ENCODE measurements around the gene ARHGAP5. TPM values are rescaled to one million over a fixed set of nuclear protein-coding genes. Genes with fewer than 3 reads are reported as not detected.
A peak's percentile ranks its signal among the peaks of the same experiment; 100 is the strongest.

ARHGAP5 gene
- total and polyA plus RNA-seq, 9 of the 15 experiments (the other 6 are each of a cell fraction or from before 2014, with no cell fraction given): 3.1 to 21.8 (median 12.1) TPM

- FAIRE-seq (peak; percentile 77), ATAC-seq (no peak)
- CTCF ChIA-PET (ENCODE audit: low intra/inter-chr PET ratio): no interaction called here
- no peak for TF ChIP-seq FOXP1 (CRISPR knock-in tag; IDR thresholded peaks at IDR 0.05)
- TF ChIP-seq HMBOX1 (IDR thresholded peaks at IDR 0.05): peak; percentile 54; the same call in 1 of the 2 replicates
- no peak for TF ChIP-seq SMARCA5 (IDR thresholded peaks at IDR 0.05)
- no peak for TF ChIP-seq MCM3 (IDR thresholded peaks at IDR 0.05)
- peak; percentile 25 for TF ChIP-seq HNRNPLL (IDR thresholded peaks at IDR 0.05; ENCODE audit: low read depth, low read length, poor library complexity, severe bottlenecking)
- TF ChIP-seq POLR2AphosphoS2 (IDR thresholded peaks at IDR 0.05; ENCODE audit: low read length): no peak
- no peak for TF ChIP-seq HMGN3 (IDR thresholded peaks at IDR 0.05; ENCODE audit: borderline replicate concordance, extremely low read depth, insufficient read length, low read depth, low read length)
- peak; percentile 46; the same call in 1 of the 2 replicates for TF ChIP-seq FOSL1 (tag; conservative IDR thresholded peaks at IDR 0.05)
- TF ChIP-seq YBX1 (IDR thresholded peaks at IDR 0.05): no peak
- no peak for TF ChIP-seq ZNF174 (CRISPR knock-in tag; IDR thresholded peaks at IDR 0.05)
- TF ChIP-seq SRSF9 (IDR thresholded peaks at IDR 0.05; ENCODE audit: borderline replicate concordance, low read depth, low read length): no peak
- no peak for TF ChIP-seq FOXK2 (conservative IDR thresholded peaks at IDR 0.05 in 1 of 2, IDR thresholded peaks at IDR 0.05 in 1 of 2; ENCODE audit: low read depth in 2 of 2)
- no peak for TF ChIP-seq ZNF121 (CRISPR knock-in tag; conservative IDR thresholded peaks at IDR 0.05)
- TF ChIP-seq MEIS2 (IDR thresholded peaks at IDR 0.05; ENCODE audit: partially characterized antibody): peak; percentile 52
- TF ChIP-seq HOMEZ (CRISPR knock-in tag; IDR thresholded peaks at IDR 0.05): no peak
- peak; percentile 42 to 56 for TF ChIP-seq NRF1 (conservative IDR thresholded peaks at IDR 0.05 in 1 of 2, IDR thresholded peaks at IDR 0.05 in 1 of 2)
- 0 out of 2 replicates have a peak, but pooled peaks have one; percentile 22 for TF ChIP-seq SMARCA4 (IDR thresholded peaks at IDR 0.05)
- TF ChIP-seq CHD1 (IDR thresholded peaks at IDR 0.05; ENCODE audit: low read length): peak; percentile 19
- no peak for TF ChIP-seq ZNF140 (CRISPR knock-in tag; IDR thresholded peaks at IDR 0.05)
- 0 out of 2 replicates have a peak, but pooled peaks have one; percentile 14 for TF ChIP-seq ARID1B (IDR thresholded peaks at IDR 0.05)
- TF ChIP-seq ZNF512 (tag; IDR thresholded peaks at IDR 0.05): no peak
Measured at GRCh38 chr14:32078858-32079216, 1.7 kb downstream of the ARHGAP5 start.

More at GRCh38 chr14:32078858-32079216, 1.7 kb downstream of the ARHGAP5 start:
- Histone ChIP-seq H3K4me2 (ENCODE audit: insufficient read depth, low read length) (peak overlapping the region; percentile 79), H3K4me3 (peak overlapping the region; percentile 78), H3K79me2 (ENCODE audit: control insufficient read depth, insufficient read depth, low read length) (peaks cover 61% of the 10 kb centered on the region), H4K20me1 (replicated peaks; ENCODE audit: control insufficient read depth, insufficient read depth, low read length) (0 out of 2 replicates have a peak, but pooled peaks cover 3% of the 10 kb centered on the region), H2AFZ (ENCODE audit: low read depth, low read length) (no peak overlapping the region), H3K9ac (ENCODE audit: insufficient read depth in 1 of 2, low read depth in 2 of 2, low read length in 2 of 2) (peak overlapping the region in 1 of 2 experiments; percentile 72; a peak in 3 of 4 replicates), H3K4me1 (replicated peaks in 1 of 2; ENCODE audit: control insufficient read depth in 2 of 2, insufficient read depth in 2 of 2, low read length in 2 of 2) (no peaks in the 10 kb centered on the region; a peak in 4 of 5 replicates), H3K27ac (ENCODE audit: extremely low read depth, low read depth, low read length) (peak overlapping the region; percentile 80; the same call in 2 of the 3 replicates), H3K9me1 (ENCODE audit: control insufficient read depth, insufficient read depth, low read length) (no peaks in the 10 kb centered on the region), H3K27me3 (ENCODE audit: control insufficient read depth in 2 of 2, insufficient read depth in 2 of 2, low read length in 2 of 2) (no peaks in the 10 kb centered on the region), H3K9me3 (replicated peaks; ENCODE audit: control insufficient read depth, insufficient read depth, low read depth, low read length) (no peaks in the 10 kb centered on the region), H3K36me3 (ENCODE audit: control insufficient read depth, insufficient read depth, low read length) (no peaks in the 10 kb centered on the region)
- peak in 1 of 4 experiments; percentile 32 for DNase-seq (ENCODE audit: extremely low read depth in 1 of 4, low spot score in 3 of 4)
- 2% methylated on average over 7 of the region's 7 CpGs for WGBS (ENCODE audit: insufficient coverage, low coverage, missing lambda C conversion rate)
- intact Hi-C loops (cut with micrococcal nuclease): loop anchor here (10.0 kb wide), 1 partner anchor 574 kb away; no protein-coding TSS in a partner anchor
- POLR2A ChIA-PET: interaction anchor here (0.8 kb wide), 1 partner anchor 838 kb away, joined by 3 read pairs; no protein-coding TSS in a partner anchor
- TSS peak; percentile 38 for BruUV-seq (replicated peaks)
- in situ Hi-C loops (cut with MboI): no loop called here

Data from K562 (cell line).